ENCODE measurements around the gene FREM2. TPM values are rescaled to one million over a fixed set of nuclear protein-coding genes. Genes with fewer than 3 reads are reported as not detected.

FREM2 gene
- total and polyA plus RNA-seq, 2 donors (not counting 3 experiments of a cell fraction or from before 2014, with no cell fraction given): under 0.01 TPM; not detected in 1

- Histone ChIP-seq H2AFZ (ENCODE audit: low read depth, low read length) (no peak overlapping the region), H3K4me2 (ENCODE audit: insufficient read depth, low read length) (no peak overlapping the region), H4K20me1 (replicated peaks; ENCODE audit: control insufficient read depth, extremely low read depth, insufficient read depth, low read length) (no peaks in the 10 kb centered on the region), H3K4me1 (ENCODE audit: control insufficient read depth, extremely low read depth, insufficient read depth, low read length) (no peaks in the 10 kb centered on the region), H3K36me3 (ENCODE audit: control insufficient read depth in 2 of 2, extremely low read depth in 1 of 2, insufficient read depth in 2 of 2, low read length in 2 of 2) (no peaks in the 10 kb centered on the region), H3K9me3 (replicated peaks; ENCODE audit: control insufficient read depth, insufficient read depth, low read length) (no peaks in the 10 kb centered on the region), H3K9ac (replicated peaks; ENCODE audit: extremely low read depth, insufficient read depth, low read length) (no peak overlapping the region), H3K27ac (ENCODE audit: insufficient read depth, low read depth, low read length) (no peak overlapping the region), H3K4me3 (replicated peaks in 1 of 3; ENCODE audit: insufficient read depth in 1 of 3, low read depth in 1 of 3, low read length in 3 of 3) (no peak overlapping the region), H3K27me3 (ENCODE audit: control insufficient read depth in 2 of 2, insufficient read depth in 2 of 2, low read length in 2 of 2) (no peaks in the 10 kb centered on the region), H3K9me1 (replicated peaks; ENCODE audit: control insufficient read depth, extremely low read depth, insufficient read depth, low read length) (no peaks in the 10 kb centered on the region), H3K79me2 (ENCODE audit: control insufficient read depth, insufficient read depth, low read length) (no peaks in the 10 kb centered on the region)
- DNase-seq (ENCODE audit: low read depth, low spot score): no peak
- intact Hi-C loops (cut with micrococcal nuclease) (no loop called here), dilution Hi-C loops (cut with MboI; ENCODE audit: extremely low pct_ligation_motif_present, low sequenced_read_pairs) (no loop called here)
- ChIA-PET POLR2A (no interaction called here), CTCF (no interaction called here)
- BruUV-seq (replicated peaks): no TSS peak
- no peak for FAIRE-seq
- TF ChIP-seq POLR2AphosphoS5 (IDR thresholded peaks at IDR 0.05; ENCODE audit: insufficient read depth, low read depth, low read length): no peak
- no peak for TF ChIP-seq POLR2A (IDR thresholded peaks at IDR 0.05; ENCODE audit: low read depth, low read length)
- no peak for TF ChIP-seq CTCF (IDR thresholded peaks at IDR 0.05; ENCODE audit: extremely low read depth in 1 of 2, insufficient read depth in 1 of 2, low read depth in 1 of 2, low read length in 2 of 2)
- no peak for TF ChIP-seq EZH2 (IDR thresholded peaks at IDR 0.05; ENCODE audit: borderline replicate concordance, low read depth, low read length, severe bottlenecking)
- TF ChIP-seq MYC (IDR thresholded peaks at IDR 0.05; ENCODE audit: low read depth, low read length): no peak
- TF ChIP-seq JUN (IDR thresholded peaks at IDR 0.05; ENCODE audit: borderline replicate concordance, insufficient read depth, insufficient read length, low read depth): no peak
- no peak for TF ChIP-seq FOS (IDR thresholded peaks at IDR 0.05; ENCODE audit: borderline replicate concordance, insufficient read depth, low read length)
- no peak for TF ChIP-seq MAX (IDR thresholded peaks at IDR 0.05; ENCODE audit: insufficient read depth, insufficient read length)
- no peak for TF ChIP-seq GATA2 (IDR thresholded peaks at IDR 0.05; ENCODE audit: insufficient read depth, insufficient read length, low read depth, low read length)
These were observed 169.2 kb downstream of the FREM2 start for GRCh38 chr13:38856065-38856464.

Data from endothelial cell of umbilical vein (primary cell).